ENCODE data around the gene INPP5D.
"Not testable (repeated sequence)": the region's sequence is repeated elsewhere in the genome, so short reads cannot be mapped to it uniquely, and the experiment has no call there.

Gene INPP5D

GRCh38 chr2:233199870-233200269 lies 139.7 kb downstream of the INPP5D start:
- DNase-seq (ENCODE audit: low spot score) = no peak
- TF ChIP-seq CTCF (conservative IDR thresholded peaks at IDR 0.05; ENCODE audit: low read depth) = no peak
- H3K27ac ChIP-seq = no peak overlapping the region
- CTCF ChIA-PET = interaction anchor here (0.6 to 0.7 kb wide), 2 partner anchors 9 to 42 kb away, joined by 3 read pairs; no protein-coding TSS in a partner anchor
- POLR2A ChIA-PET (ENCODE audit: low non-redundant PET) = no interaction called here

GRCh38 chr2:233200790-233201189 lies 140.6 kb downstream of the INPP5D start:
- H3K27ac ChIP-seq; DNase-seq (ENCODE audit: low spot score): not testable (repeated sequence)
- CTCF ChIA-PET = interaction anchor here (0.7 kb wide), 2 partner anchors 116 to 154 kb away, joined by 3 to 4 read pairs; partner anchors contain the start of gene DGKD
- POLR2A ChIA-PET (ENCODE audit: low non-redundant PET) = interaction anchor here (0.6 kb wide), 1 partner anchor 9 kb away, joined by 3 read pairs; no protein-coding TSS in a partner anchor

- ChIA-PET CTCF (interaction anchor here (0.6 kb wide), 1 partner anchor 9 kb away, joined by 4 read pairs; no protein-coding TSS in a partner anchor), POLR2A (ENCODE audit: low non-redundant PET) (interaction anchor here (0.6 kb wide), 1 partner anchor 10 kb away, joined by 3 read pairs; no protein-coding TSS in a partner anchor)
- no peak for DNase-seq (ENCODE audit: low spot score)
- no peak overlapping the region for H3K27ac ChIP-seq
- TF ChIP-seq CTCF (conservative IDR thresholded peaks at IDR 0.05; ENCODE audit: low read depth) = no peak
Measured at GRCh38 chr2:233201258-233202013, 141.3 kb downstream of the INPP5D start.

GRCh38 chr2:233202531-233202944 lies 142.4 kb downstream of the INPP5D start:
- ChIA-PET POLR2A (ENCODE audit: low non-redundant PET) (interaction anchor here (0.6 kb wide), 1 partner anchor 88 kb away, joined by 3 read pairs; no protein-coding TSS in a partner anchor), CTCF (interaction anchor here (0.7 kb wide), 1 partner anchor 49 kb away, joined by 3 read pairs; the partner anchor contains the start of gene ATG16L1)
- DNase-seq (ENCODE audit: low spot score) = no peak
- H3K27ac ChIP-seq = no peak overlapping the region
- TF ChIP-seq CTCF (conservative IDR thresholded peaks at IDR 0.05; ENCODE audit: low read depth) = no peak

GRCh38 chr2:233203060-233203459 lies 142.9 kb downstream of the INPP5D start:
- no peak for TF ChIP-seq CTCF (conservative IDR thresholded peaks at IDR 0.05; ENCODE audit: low read depth)
- no peak for DNase-seq (ENCODE audit: low spot score)
- no peak overlapping the region for H3K27ac ChIP-seq
- CTCF ChIA-PET = interaction anchor here (0.7 kb wide), 1 partner anchor 48 kb away, joined by 3 read pairs; the partner anchor contains the start of gene ATG16L1
- POLR2A ChIA-PET (ENCODE audit: low non-redundant PET) = no interaction called here

- ChIA-PET POLR2A (ENCODE audit: low non-redundant PET) (no interaction called here), CTCF (no interaction called here)
- DNase-seq (ENCODE audit: low spot score) = no peak
- H3K27ac ChIP-seq = no peak overlapping the region
- TF ChIP-seq CTCF (conservative IDR thresholded peaks at IDR 0.05; ENCODE audit: low read depth) = no peak
Measured at GRCh38 chr2:233204286-233204936, 144.3 kb downstream of the INPP5D start.
